Activated T-helper 1 cell treated with anti-CD3 and anti-CD28 coated beads, Interleukin-12 subunit alpha, Interleukin-12 subunit beta, Interleukin-2, Interleukin-4 antibody, amounts not matched to agents 30 ng/mL and 10 ng/mL and 1 ng/mL, durations not matched to agents 14 hours and 24 hours and 36 hours (primary cell): Measurements from ENCODE around the gene YJEFN3. TPM values are rescaled to one million over a fixed set of nuclear protein-coding genes. Genes with fewer than 3 reads are reported as not detected.
A peak's percentile ranks its signal among the peaks of the same experiment; 100 is the strongest.

Source experiments
- DNase-seq: peaks from one replicate; pipeline ENCODE4 v3.0.0; 2021; ENCODE audit warnings: low spot score
- H3K27ac Mint-ChIP-seq: one replicate; pipeline ENCODE4 v1.8.0; 2021; ENCODE audit warnings: mild to moderate bottlenecking, mixed read lengths
- H3K27me3 Mint-ChIP-seq: one replicate; pipeline ENCODE4 v1.8.0; 2022; ENCODE audit warnings: mild to moderate bottlenecking, moderate library complexity, mixed read lengths; ENCODE audit not compliant: insufficient read depth
- H3K36me3 Mint-ChIP-seq: one replicate; pipeline ENCODE4 v1.8.0; 2021; ENCODE audit warnings: low read depth, mixed read lengths
- H3K4me1 Mint-ChIP-seq: one replicate; pipeline ENCODE4 v1.8.0; 2021; ENCODE audit warnings: low read depth, mixed read lengths
- H3K4me3 Mint-ChIP-seq: one replicate; pipeline ENCODE4 v1.8.0; 2021; ENCODE audit warnings: mild to moderate bottlenecking, moderate library complexity, mixed read lengths
- H3K9me3 Mint-ChIP-seq: one replicate; pipeline ENCODE4 v1.8.0; 2021; ENCODE audit warnings: mixed read lengths
- intact Hi-C: fragments of 100-400 bp; cut with micrococcal nuclease; formaldehyde crosslinking; loops from one replicate; pipeline ENCODE4 v1.15.1; 2024
- total RNA-seq: library from RNA; stranded (reverse); gene quantifications from 2 replicates; pipeline ENCODE4 v1.2.3, GENCODE V29; 2022

Gene YJEFN3
- total RNA-seq, 1 donor from 2014 or later, result 13.6 TPM

- peaks cover 11% of the 10 kb centered on the region for H3K4me1 Mint-ChIP-seq
- H3K36me3 Mint-ChIP-seq, result peaks cover 22% of the 10 kb centered on the region
- H3K4me3 Mint-ChIP-seq, result peak overlapping the region; percentile 92
- H3K9me3 Mint-ChIP-seq, result no peaks in the 10 kb centered on the region
- H3K27ac Mint-ChIP-seq, result no peak overlapping the region
- no peaks in the 10 kb centered on the region for H3K27me3 Mint-ChIP-seq
- DNase-seq, result no peak
- intact Hi-C loops, result no loop called here
Measured at GRCh38 chr19:19517235-19517619, 11.5 kb upstream of the YJEFN3 start.

GRCh38 chr19:19520989-19521388 is 7.7 kb upstream of the YJEFN3 start:
- H3K27me3 Mint-ChIP-seq, result no peaks in the 10 kb centered on the region
- H3K9me3 Mint-ChIP-seq, result no peaks in the 10 kb centered on the region
- H3K4me3 Mint-ChIP-seq, result no peak overlapping the region
- peaks cover 19% of the 10 kb centered on the region for H3K36me3 Mint-ChIP-seq
- intact Hi-C loops, result no loop called here
- no peak overlapping the region for H3K27ac Mint-ChIP-seq
- H3K4me1 Mint-ChIP-seq, result peaks cover 11% of the 10 kb centered on the region
- no peak for DNase-seq

DNA sequence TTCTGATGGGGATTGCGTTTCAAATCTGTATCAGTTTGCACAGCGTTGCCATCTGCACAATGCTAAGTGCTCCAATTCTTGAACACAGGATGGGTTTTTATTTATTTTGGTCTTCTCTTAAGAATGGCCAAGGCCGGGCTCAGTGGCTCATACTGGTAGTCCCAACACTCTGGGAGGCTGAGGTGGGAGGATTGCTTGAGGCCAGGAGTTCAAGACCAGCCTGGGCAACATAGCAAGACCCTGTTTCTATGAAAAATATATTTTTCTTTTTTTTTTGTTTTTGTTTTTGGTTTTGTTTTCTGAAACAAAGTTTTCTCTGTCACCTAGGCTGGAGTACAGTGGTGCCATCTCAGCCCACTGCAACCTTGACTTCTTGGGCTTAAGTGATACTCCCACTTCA is 5.5 kb upstream of the YJEFN3 start:
- intact Hi-C loops, result no loop called here
- no peak overlapping the region for H3K27ac Mint-ChIP-seq

GRCh38 chr19:19524053-19524452 is 4.7 kb upstream of the YJEFN3 start:
- Mint-ChIP-seq H3K4me3 (no peak overlapping the region), H3K36me3 (peaks cover 18% of the 10 kb centered on the region)
- intact Hi-C loops, result no loop called here

More for the DNA sequence above, 5.5 kb upstream of the YJEFN3 start:
- DNase-seq, result no peak
- H3K36me3 Mint-ChIP-seq, result peaks cover 19% of the 10 kb centered on the region
- H3K4me1 Mint-ChIP-seq, result peaks cover 11% of the 10 kb centered on the region
- H3K4me3 Mint-ChIP-seq, result no peak overlapping the region
- no peaks in the 10 kb centered on the region for H3K9me3 Mint-ChIP-seq
- H3K27me3 Mint-ChIP-seq, result no peaks in the 10 kb centered on the region

DNA sequence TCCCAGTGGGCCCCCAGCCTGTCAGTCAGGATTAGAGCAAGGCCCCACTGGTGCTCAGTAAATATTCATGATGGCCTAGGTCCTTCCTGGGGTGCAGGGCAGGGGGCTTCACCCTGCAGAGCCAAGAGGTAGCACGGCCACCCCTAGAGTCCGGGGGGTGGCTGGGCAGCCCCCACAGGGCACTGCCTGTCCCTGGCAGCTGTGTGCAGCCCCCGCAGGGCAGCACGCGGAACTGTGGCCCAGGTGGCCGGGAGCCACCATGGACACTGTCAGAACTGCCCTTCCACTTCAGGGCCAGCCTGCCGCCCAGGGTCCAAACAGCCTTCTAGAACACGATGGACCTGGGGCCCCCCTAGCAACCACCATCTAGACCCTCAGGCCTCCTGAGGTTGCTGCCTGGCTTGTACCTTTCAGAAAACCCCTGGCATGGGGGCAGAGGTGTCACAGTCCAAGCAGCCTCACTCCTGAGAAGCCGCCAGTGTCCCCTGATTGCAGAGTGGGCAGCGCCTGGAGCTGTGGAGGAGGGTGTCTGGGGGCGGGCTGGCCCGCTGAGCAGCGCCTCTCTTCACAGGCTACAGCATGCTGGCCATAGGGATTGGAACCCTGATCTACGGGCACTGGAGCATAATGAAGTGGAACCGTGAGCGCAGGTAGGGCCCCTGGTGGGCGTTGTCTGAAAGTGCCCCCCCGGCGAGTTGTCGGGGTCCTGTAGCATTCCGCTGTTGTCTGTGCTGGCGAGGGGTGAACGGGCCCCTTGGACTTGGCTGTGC is 2.9 kb upstream of the YJEFN3 start:
- Mint-ChIP-seq H3K9me3 (no peaks in the 10 kb centered on the region), H3K27me3 (no peaks in the 10 kb centered on the region), H3K4me1 (peaks cover 3% of the 10 kb centered on the region), H3K36me3 (peaks cover 6% of the 10 kb centered on the region), H3K4me3 (no peak overlapping the region), H3K27ac (no peak overlapping the region)
- intact Hi-C loops, result no loop called here
- no peak for DNase-seq

More at GRCh38 chr19:19524053-19524452, 4.7 kb upstream of the YJEFN3 start:
- Mint-ChIP-seq H3K4me1 (peaks cover 10% of the 10 kb centered on the region), H3K27me3 (no peaks in the 10 kb centered on the region), H3K9me3 (no peaks in the 10 kb centered on the region), H3K27ac (no peak overlapping the region)
- DNase-seq, result no peak

- Mint-ChIP-seq H3K4me3 (no peak overlapping the region), H3K27ac (no peak overlapping the region), H3K36me3 (peaks cover 5% of the 10 kb centered on the region), H3K27me3 (no peaks in the 10 kb centered on the region), H3K9me3 (no peaks in the 10 kb centered on the region), H3K4me1 (no peaks in the 10 kb centered on the region)
- intact Hi-C loops, result no loop called here
- DNase-seq, result no peak
Measured at GRCh38 chr19:19526581-19527370, 1.9 kb upstream of the YJEFN3 start.

DNA sequence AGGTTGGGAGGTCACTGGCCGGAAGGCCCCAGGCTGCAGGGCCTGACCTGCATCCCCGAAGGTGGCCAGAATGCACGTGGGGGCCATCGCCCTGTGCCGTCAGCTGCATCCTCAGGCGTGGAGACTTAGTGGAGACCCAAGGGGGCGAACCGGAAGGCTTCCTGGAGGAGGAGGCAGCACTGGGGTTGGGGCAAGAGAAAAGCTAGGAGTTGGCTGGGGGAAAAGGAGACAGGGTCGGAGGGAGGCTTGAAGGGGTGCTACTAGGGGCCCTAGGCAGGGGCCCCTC is 1.4 kb upstream of the YJEFN3 start:
- no peaks in the 10 kb centered on the region for H3K27me3 Mint-ChIP-seq
- no peak overlapping the region for H3K4me3 Mint-ChIP-seq
- no peaks in the 10 kb centered on the region for H3K4me1 Mint-ChIP-seq
- DNase-seq, result no peak
- H3K9me3 Mint-ChIP-seq, result no peaks in the 10 kb centered on the region
- no peak overlapping the region for H3K27ac Mint-ChIP-seq
- peaks cover 9% of the 10 kb centered on the region for H3K36me3 Mint-ChIP-seq
- intact Hi-C loops, result no loop called here

- DNase-seq, result no peak
- H3K27ac Mint-ChIP-seq, result no peak overlapping the region
- H3K4me1 Mint-ChIP-seq, result no peaks in the 10 kb centered on the region
- H3K4me3 Mint-ChIP-seq, result no peak overlapping the region
- intact Hi-C loops, result no loop called here
- no peaks in the 10 kb centered on the region for H3K27me3 Mint-ChIP-seq
- peaks cover 9% of the 10 kb centered on the region for H3K36me3 Mint-ChIP-seq
- no peaks in the 10 kb centered on the region for H3K9me3 Mint-ChIP-seq
Measured at GRCh38 chr19:19527674-19528625, 761 bp upstream of the YJEFN3 start.

DNA sequence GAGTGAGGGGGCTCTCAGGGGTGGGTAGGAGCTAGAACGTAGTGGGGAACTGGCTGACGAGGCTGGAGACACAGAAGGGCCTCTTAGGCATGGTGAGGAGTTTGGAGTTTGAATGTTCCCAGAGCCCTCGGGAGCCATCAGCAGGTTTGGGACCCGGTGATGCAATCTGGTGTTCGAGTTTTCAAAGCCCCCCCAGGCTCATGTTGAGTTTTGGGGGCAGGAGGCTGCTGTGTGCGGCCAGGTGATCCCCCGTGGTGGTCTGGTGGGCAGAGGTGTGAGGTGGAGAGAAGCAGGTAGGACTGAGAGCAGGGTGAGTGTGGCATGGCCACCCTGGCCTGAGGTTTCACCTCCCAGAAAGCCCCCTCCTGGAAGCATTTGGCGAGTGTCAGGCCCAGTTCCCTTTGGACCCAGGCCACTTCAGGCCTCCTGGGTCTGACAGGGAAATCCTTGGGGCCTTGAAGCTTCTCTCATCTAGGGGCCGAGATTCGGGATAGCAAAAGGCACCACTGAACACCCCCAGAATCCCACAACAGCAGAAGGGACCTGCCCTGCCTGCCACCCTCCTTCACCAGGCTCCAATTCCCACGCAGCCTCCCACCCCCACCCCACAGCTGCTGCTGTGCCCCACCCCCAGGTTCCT is 1.2 kb downstream of the YJEFN3 start:
- intact Hi-C loops, result loop anchor here (5.0 kb wide), 1 partner anchor 337 kb away; the partner anchor contains the start of gene ZNF253
- no peak overlapping the region for H3K4me3 Mint-ChIP-seq
- H3K4me1 Mint-ChIP-seq, result peaks cover 7% of the 10 kb centered on the region

DNA sequence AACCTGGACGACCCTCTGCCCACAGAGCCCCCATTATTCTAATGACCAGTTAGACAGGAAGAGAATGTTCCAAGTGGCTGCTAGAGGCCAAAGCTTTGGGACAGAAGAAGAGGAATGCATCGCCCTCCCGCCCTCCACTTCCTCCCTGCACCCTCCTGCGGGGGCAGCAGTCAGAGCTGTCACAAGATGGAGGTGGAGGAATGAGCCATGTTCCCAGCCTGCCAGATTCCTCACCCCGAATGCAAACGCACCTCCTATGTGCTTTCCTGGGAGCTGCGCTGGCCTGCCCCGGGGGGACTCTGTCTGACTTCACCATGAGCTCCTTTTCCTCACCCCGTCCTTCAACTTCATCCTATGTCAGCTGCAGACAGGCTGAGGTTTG is 1.7 kb downstream of the YJEFN3 start:
- Mint-ChIP-seq H3K9me3 (no peaks in the 10 kb centered on the region), H3K4me3 (no peak overlapping the region), H3K36me3 (peaks cover 9% of the 10 kb centered on the region), H3K27me3 (no peaks in the 10 kb centered on the region), H3K4me1 (peaks cover 7% of the 10 kb centered on the region), H3K27ac (no peak overlapping the region)
- intact Hi-C loops, result loop anchor here (5.0 kb wide), 1 partner anchor 337 kb away; the partner anchor contains the start of gene ZNF253
- no peak for DNase-seq

More for the DNA sequence above, 1.2 kb downstream of the YJEFN3 start:
- H3K27me3 Mint-ChIP-seq, result no peaks in the 10 kb centered on the region
- no peaks in the 10 kb centered on the region for H3K9me3 Mint-ChIP-seq
- DNase-seq, result no peak
- peaks cover 9% of the 10 kb centered on the region for H3K36me3 Mint-ChIP-seq
- H3K27ac Mint-ChIP-seq, result no peak overlapping the region

GRCh38 chr19:19530889-19531288 is 2.2 kb downstream of the YJEFN3 start:
- no peak overlapping the region for H3K27ac Mint-ChIP-seq
- H3K9me3 Mint-ChIP-seq, result no peaks in the 10 kb centered on the region
- intact Hi-C loops, result loop anchor here (5.0 kb wide), 1 partner anchor 336 kb away; the partner anchor contains the start of gene ZNF253
- H3K36me3 Mint-ChIP-seq, result peaks cover 9% of the 10 kb centered on the region
- no peak overlapping the region for H3K4me3 Mint-ChIP-seq
- no peak for DNase-seq
- H3K4me1 Mint-ChIP-seq, result peaks cover 7% of the 10 kb centered on the region
- no peaks in the 10 kb centered on the region for H3K27me3 Mint-ChIP-seq
